ENCODE measurements around the gene KDELR1.

Gene KDELR1

GRCh38 chr19:48355365-48355954 lies 35.9 kb downstream of the KDELR1 start:
- no peak for DNase-seq (ENCODE audit: low read depth)
- no peak overlapping the region for H3K4me3 ChIP-seq (ENCODE audit: low read depth, low read length)
- TF ChIP-seq CTCF (IDR thresholded peaks at IDR 0.05; ENCODE audit: control insufficient read depth, extremely low read depth, insufficient read depth): no peak

GRCh38 chr19:48354332-48354992 lies 36.9 kb downstream of the KDELR1 start:
- no peak for TF ChIP-seq CTCF (IDR thresholded peaks at IDR 0.05; ENCODE audit: control insufficient read depth, extremely low read depth, insufficient read depth)
- DNase-seq (ENCODE audit: low read depth): no peak
- H3K4me3 ChIP-seq (ENCODE audit: low read depth, low read length): no peak overlapping the region

GRCh38 chr19:48353677-48354076 lies 37.7 kb downstream of the KDELR1 start:
- no peak for TF ChIP-seq CTCF (IDR thresholded peaks at IDR 0.05; ENCODE audit: control insufficient read depth, extremely low read depth, insufficient read depth)
- H3K4me3 ChIP-seq (ENCODE audit: low read depth, low read length): no peak overlapping the region
- no peak for DNase-seq (ENCODE audit: low read depth)

GRCh38 chr19:48351341-48351752 lies 40.0 kb downstream of the KDELR1 start:
- TF ChIP-seq CTCF (IDR thresholded peaks at IDR 0.05; ENCODE audit: control insufficient read depth, extremely low read depth, insufficient read depth): peak; percentile 52
- DNase-seq (ENCODE audit: low read depth): no peak
- no peak overlapping the region for H3K4me3 ChIP-seq (ENCODE audit: low read depth, low read length)

GRCh38 chr19:48350856-48351255 lies 40.5 kb downstream of the KDELR1 start:
- no peak for DNase-seq (ENCODE audit: low read depth)
- no peak overlapping the region for H3K4me3 ChIP-seq (ENCODE audit: low read depth, low read length)
- no peak for TF ChIP-seq CTCF (IDR thresholded peaks at IDR 0.05; ENCODE audit: control insufficient read depth, extremely low read depth, insufficient read depth)

GRCh38 chr19:48348737-48349136 lies 42.6 kb downstream of the KDELR1 start:
- TF ChIP-seq CTCF (IDR thresholded peaks at IDR 0.05; ENCODE audit: control insufficient read depth, extremely low read depth, insufficient read depth): no peak
- no peak for DNase-seq (ENCODE audit: low read depth)

GRCh38 chr19:48348045-48348444 lies 43.3 kb downstream of the KDELR1 start:
- H3K4me3 ChIP-seq (ENCODE audit: low read depth, low read length): no peak overlapping the region
- TF ChIP-seq CTCF (IDR thresholded peaks at IDR 0.05; ENCODE audit: control insufficient read depth, extremely low read depth, insufficient read depth): no peak
- no peak for DNase-seq (ENCODE audit: low read depth)

More at GRCh38 chr19:48348737-48349136, 42.6 kb downstream of the KDELR1 start:
- H3K4me3 ChIP-seq (ENCODE audit: low read depth, low read length): no peak overlapping the region
